Measurements from ENCODE around the gene RXRB. TPM values are rescaled to one million over a fixed set of nuclear protein-coding genes. Genes with fewer than 3 reads are reported as not detected.

Gene RXRB
- total and polyA plus RNA-seq, 7 donors, result 15.6 to 33.2 (median 28.5) TPM

- intact Hi-C loops (cut with DNase I), result loop anchor here (1.0 to 5.0 kb wide), 6 partner anchors 40 to 356 kb away; partner anchors contain the start of genes RING1, RXRB and SLC39A7
- TF ChIP-seq POLR2AphosphoS5 (IDR thresholded peaks at IDR 0.05) (no peak), CTCF (IDR thresholded peaks at IDR 0.05) (peak in 2 of 4 experiments; percentile 3 to 5), EP300 (IDR thresholded peaks at IDR 0.05) (no peak)
- no peaks in the 10 kb centered on the region for H3K27me3 ChIP-seq
- peak overlapping the region; percentile 26 to 64 (median 54) for H3K4me3 ChIP-seq
- no peaks in the 10 kb centered on the region for H3K9me3 ChIP-seq
- no peak for DNase-seq
- peaks cover 0 to 27% (median 24%) of the 10 kb centered on the region in 4 donors for H3K4me1 ChIP-seq
- peaks cover 0 to 20% (median 4%) of the 10 kb centered on the region in 4 donors for H3K36me3 ChIP-seq
- 1% methylated on average over 18 of the region's 18 CpGs for WGBS, 2 donors
- peak overlapping the region; percentile 89 to 94 (median 94) for H3K27ac ChIP-seq
Measured at GRCh38 chr6:33248643-33248931, 48.1 kb upstream of the RXRB start.

- Histone ChIP-seq H3K4me1 (peaks cover 0 to 27% (median 24%) of the 10 kb centered on the region in 4 donors), H3K9me3 (no peaks in the 10 kb centered on the region), H3K27me3 (no peaks in the 10 kb centered on the region), H3K36me3 (peaks cover 0 to 20% (median 4%) of the 10 kb centered on the region in 4 donors), H3K4me3 (peak overlapping the region; percentile 26 to 64 (median 54)), H3K27ac (peak overlapping the region; percentile 89 to 94 (median 94))
- TF ChIP-seq POLR2AphosphoS5 (IDR thresholded peaks at IDR 0.05) (peak in 3 of 4 donors; percentile 26 to 43 (median 37)), EP300 (IDR thresholded peaks at IDR 0.05) (no peak), POLR2A (IDR thresholded peaks at IDR 0.05) (no peak), CTCF (IDR thresholded peaks at IDR 0.05) (peak; percentile 95 to 99 (median 98))
- intact Hi-C loops (cut with DNase I), result loop anchor here (1.0 to 5.0 kb wide), 6 partner anchors 39 to 356 kb away; partner anchors contain the start of genes RING1, RXRB and SLC39A7
- DNase-seq, result peak; percentile 94
- 3 to 5% methylated on average over 28 of the region's 28 CpGs for WGBS, 2 donors
Measured at GRCh38 chr6:33247977-33248642, 47.6 kb upstream of the RXRB start.

GRCh38 chr6:33243476-33243875 lies 43.0 kb upstream of the RXRB start:
- no peak for DNase-seq
- no peak for TF ChIP-seq EP300 (IDR thresholded peaks at IDR 0.05)
- TF ChIP-seq POLR2A (IDR thresholded peaks at IDR 0.05), result no peak
- no peak for TF ChIP-seq POLR2AphosphoS5 (IDR thresholded peaks at IDR 0.05)
- no peak for TF ChIP-seq CTCF (IDR thresholded peaks at IDR 0.05)
- Histone ChIP-seq H3K4me3 (no peak overlapping the region), H3K27ac (no peak overlapping the region), H3K36me3 (no peaks in the 10 kb centered on the region), H3K4me1 (peaks cover 0 to 8% (median 7%) of the 10 kb centered on the region in 4 donors), H3K27me3 (no peaks in the 10 kb centered on the region), H3K9me3 (no peaks in the 10 kb centered on the region)
- intact Hi-C loops (cut with DNase I), result no loop called here
- 12 to 55% methylated on average over 1 of the region's 1 CpG for WGBS, 2 donors

- TF ChIP-seq CTCF (IDR thresholded peaks at IDR 0.05) (no peak), POLR2AphosphoS5 (IDR thresholded peaks at IDR 0.05) (no peak), EP300 (IDR thresholded peaks at IDR 0.05) (no peak), POLR2A (IDR thresholded peaks at IDR 0.05) (no peak)
- Histone ChIP-seq H3K27ac (no peak overlapping the region), H3K27me3 (peaks cover 0 to 5% (median 0%) of the 10 kb centered on the region in 3 donors), H3K4me1 (no peaks in the 10 kb centered on the region), H3K4me3 (no peak overlapping the region), H3K36me3 (no peaks in the 10 kb centered on the region), H3K9me3 (no peaks in the 10 kb centered on the region)
- 50 to 59% methylated on average over 3 of the region's 3 CpGs for WGBS, 2 donors
- intact Hi-C loops (cut with DNase I), result no loop called here
- no peak for DNase-seq
Measured at GRCh38 chr6:33241968-33242367, 41.5 kb upstream of the RXRB start.

All from sigmoid colon (tissue), 7 donors.